HepG2 (cell line): ENCODE results near the gene MOK. TPM values are rescaled to one million over a fixed set of nuclear protein-coding genes. Genes with fewer than 3 reads are reported as not detected.

Experiments used
- AGO1 ChIP-seq: fragments of 200-400 bp; formaldehyde crosslinking; IDR thresholded peaks from 2 replicates; pipeline ENCODE4 v1.6.1; 2017; ENCODE audit warnings: mild to moderate bottlenecking, low read depth, low read length, moderate library complexity; ENCODE audit not compliant: poor library complexity, severe bottlenecking
- ATRX ChIP-seq: sonication (generic); formaldehyde crosslinking; IDR thresholded peaks from 2 replicates; pipeline ENCODE4 v1.4.0; 2020; ENCODE audit warnings: missing genetic modification reagents, borderline replicate concordance
- BRD4 ChIP-seq: sonication (generic); formaldehyde crosslinking; IDR thresholded peaks from 2 replicates; pipeline ENCODE4 v1.4.0; 2020; ENCODE audit warnings: missing genetic modification reagents
- CREBL2 ChIP-seq: sonication (generic); formaldehyde crosslinking; IDR thresholded peaks from 2 replicates; pipeline ENCODE4 v1.8.1; 2023; ENCODE audit warnings: missing genetic modification reagents, mild to moderate bottlenecking, borderline replicate concordance
- DNMT1 ChIP-seq: sonication (generic); formaldehyde crosslinking; IDR thresholded peaks from 2 replicates; pipeline ENCODE4 v1.5.1; 2020; ENCODE audit warnings: mild to moderate bottlenecking, missing genetic modification reagents
- DNMT3B ChIP-seq: conservative IDR thresholded peaks from 2 replicates; pipeline ENCODE4 v1.6.1; 2016; ENCODE audit warnings: missing biosample characterization, control low read depth
- EZH2 ChIP-seq: conservative IDR thresholded peaks from 2 replicates; pipeline ENCODE4 v1.6.1; 2012; ENCODE audit warnings: mild to moderate bottlenecking, low read depth, low read length, moderate library complexity
- FOXO4 ChIP-seq: sonication (generic); formaldehyde crosslinking; conservative IDR thresholded peaks from 2 replicates; pipeline ENCODE4 v1.8.1; 2023; ENCODE audit warnings: missing genetic modification reagents
- JUND ChIP-seq: sonication (generic); formaldehyde crosslinking; IDR thresholded peaks from 2 replicates; pipeline ENCODE4 v1.8.0; 2022; ENCODE audit warnings: mild to moderate bottlenecking, missing genetic modification reagents
- KLF16 ChIP-seq, 2 experiments: sonication (generic) in 1 of 2; formaldehyde crosslinking in 1 of 2; IDR thresholded peaks; 2 replicates each; pipeline versions ENCODE4 v1.6.1 to v1.8.0; 2016 to 2023; ENCODE audit warnings: missing genetic modification reagents in 2 of 2, missing compliant biosample characterization in 1 of 2
- KMT2B ChIP-seq: IDR thresholded peaks from 2 replicates; pipeline ENCODE4 v1.6.1; 2016; ENCODE audit warnings: missing genetic modification reagents, missing compliant biosample characterization
- MTA3 ChIP-seq: sonication (generic); formaldehyde crosslinking; IDR thresholded peaks from 2 replicates; pipeline ENCODE4 v1.4.0; 2020; ENCODE audit warnings: missing genetic modification reagents
- NR2F6 ChIP-seq, 2 experiments: IDR thresholded peaks; 2 replicates each; pipeline ENCODE4 v1.6.1; 2016; ENCODE audit warnings: antibody characterized with exemption in 1 of 2, mild to moderate bottlenecking in 1 of 2
- REPIN1 ChIP-seq: sonication (generic); formaldehyde crosslinking; IDR thresholded peaks from 2 replicates; pipeline ENCODE4 v1.8.0; 2022; ENCODE audit warnings: missing genetic modification reagents, low read depth, mild to moderate bottlenecking, borderline replicate concordance
- RXRA ChIP-seq: sonication (generic); formaldehyde crosslinking; IDR thresholded peaks from 2 replicates; pipeline ENCODE4 v1.5.1; 2020; ENCODE audit warnings: missing genetic modification reagents
- SKI ChIP-seq: fragments of 450-650 bp; IDR thresholded peaks from one replicate; pipeline ENCODE4 v1.6.1; 2018; ENCODE audit warnings: mild to moderate bottlenecking; ENCODE audit not compliant: partially characterized antibody
- SMAD1 ChIP-seq: sonication (generic); formaldehyde crosslinking; IDR thresholded peaks from 2 replicates; pipeline ENCODE4 v1.4.0; 2020; ENCODE audit warnings: missing genetic modification reagents, low read depth, mild to moderate bottlenecking, borderline replicate concordance
- SP1 ChIP-seq, 2 experiments: fragments of 450-650 bp in 1 of 2; sonication (generic) in 1 of 2; formaldehyde crosslinking in 1 of 2; IDR thresholded peaks; 2 replicates each; pipeline versions ENCODE4 v1.4.0 to v1.6.1; 2016 to 2020; ENCODE audit warnings: missing genetic modification reagents in 1 of 2
- YEATS4 ChIP-seq: sonication (generic); formaldehyde crosslinking; IDR thresholded peaks from 2 replicates; pipeline ENCODE4 v1.4.0; 2020; ENCODE audit warnings: missing genetic modification reagents, borderline replicate concordance
- ZFY ChIP-seq: sonication (generic); formaldehyde crosslinking; IDR thresholded peaks from 2 replicates; pipeline ENCODE4 v1.4.0; 2020; ENCODE audit warnings: missing genetic modification reagents
- ZNF256 ChIP-seq: sonication (generic); formaldehyde crosslinking; conservative IDR thresholded peaks from 2 replicates; pipeline ENCODE4 v1.4.0; 2020; ENCODE audit warnings: missing genetic modification reagents
- ZNF3 ChIP-seq: IDR thresholded peaks from 2 replicates; pipeline ENCODE4 v1.7.0; 2017; ENCODE audit warnings: inconsistent platforms
- ZNF30 ChIP-seq: sonication (generic); formaldehyde crosslinking; IDR thresholded peaks from 2 replicates; pipeline ENCODE4 v1.5.0; 2020; ENCODE audit warnings: mild to moderate bottlenecking, missing genetic modification reagents
- ZNF34 ChIP-seq: sonication (generic); formaldehyde crosslinking; IDR thresholded peaks from 2 replicates; pipeline ENCODE4 v1.4.0; 2020; ENCODE audit warnings: mild to moderate bottlenecking, missing genetic modification reagents, borderline replicate concordance
- ZNF605 ChIP-seq: sonication (generic); formaldehyde crosslinking; IDR thresholded peaks from 2 replicates; pipeline ENCODE4 v1.8.0; 2022; ENCODE audit warnings: mild to moderate bottlenecking, missing genetic modification reagents
- ZNF616 ChIP-seq: sonication (generic); formaldehyde crosslinking; IDR thresholded peaks from 2 replicates; pipeline ENCODE4 v1.5.0; 2020; ENCODE audit warnings: low read depth, mild to moderate bottlenecking, missing genetic modification reagents
- ZNF75D ChIP-seq: sonication (generic); formaldehyde crosslinking; IDR thresholded peaks from 2 replicates; pipeline ENCODE4 v1.8.1; 2023; ENCODE audit warnings: missing genetic modification reagents, mild to moderate bottlenecking, borderline replicate concordance
- ZNF883 ChIP-seq: sonication (generic); formaldehyde crosslinking; IDR thresholded peaks from 2 replicates; pipeline ENCODE4 v1.5.1; 2020; ENCODE audit warnings: mild to moderate bottlenecking, missing genetic modification reagents; ENCODE audit errors: not compliant biosample characterization
- polyA plus RNA-seq, 8 experiments: library from polyadenylated mRNA; depleted of rRNA in 3 of 8; stranded (reverse) in 7 of 8; unstranded in 1 of 8; fragments of >200 nt; fragmentation: Illumina TruSeq in 4 of 8; extraction: Trizol in 4 of 8; gene quantifications; 2 replicates each; pipeline versions ENCODE4 v1.2.1 to v1.2.3, GENCODE V29; 2011 to 2016; ENCODE audit warnings: low read depth in 4 of 8, missing spikeins in 1 of 8, mixed read lengths in 1 of 8; ENCODE audit not compliant: insufficient read depth in 1 of 8
- total RNA-seq, 5 experiments: library from RNA; depleted of rRNA; stranded (reverse); fragments of >200 nt; fragmentation: Illumina TruSeq; extraction: Trizol; gene quantifications; 2 replicates each; pipeline ENCODE4 v1.2.3, GENCODE V29; 2016; ENCODE audit warnings: low read depth in 1 of 5
- TF ChIP-seq, protein P1 (sequence below): sonication (generic); formaldehyde crosslinking; IDR thresholded peaks from 2 replicates; pipeline ENCODE4 v1.8.1; 2023; ENCODE audit warnings: missing genetic modification reagents, inconsistent platforms, borderline replicate concordance

MOK gene
- total and polyA plus RNA-seq, 2 of the 13 experiments (the other 11 are each of a cell fraction or from before 2014, with no cell fraction given), result 15.3 to 16.9 TPM

GRCh38 chr14:102320033-102320660 lies 15.2 kb upstream of the MOK start (continued):
- TF ChIP-seq ATRX (CRISPR knock-in tag), result no peak
- TF ChIP-seq MTA3, result no peak
- 0 out of 2 replicates have a peak, but pooled peaks have one; percentile 24 for TF ChIP-seq SMAD1 (CRISPR knock-in tag)
- TF ChIP-seq KLF16 (CRISPR knock-in tag; IDR thresholded peaks at IDR 0.05), result 0 out of 4 replicates have a peak, but pooled peaks of 1 of the 2 experiments have one; percentile 3
- TF ChIP-seq KMT2B (CRISPR knock-in tag), result 0 out of 2 replicates have a peak, but pooled peaks have one; percentile 33
- TF ChIP-seq BRD4, result 0 out of 2 replicates have a peak, but pooled peaks have one; percentile 80
- TF ChIP-seq, protein P1, sequence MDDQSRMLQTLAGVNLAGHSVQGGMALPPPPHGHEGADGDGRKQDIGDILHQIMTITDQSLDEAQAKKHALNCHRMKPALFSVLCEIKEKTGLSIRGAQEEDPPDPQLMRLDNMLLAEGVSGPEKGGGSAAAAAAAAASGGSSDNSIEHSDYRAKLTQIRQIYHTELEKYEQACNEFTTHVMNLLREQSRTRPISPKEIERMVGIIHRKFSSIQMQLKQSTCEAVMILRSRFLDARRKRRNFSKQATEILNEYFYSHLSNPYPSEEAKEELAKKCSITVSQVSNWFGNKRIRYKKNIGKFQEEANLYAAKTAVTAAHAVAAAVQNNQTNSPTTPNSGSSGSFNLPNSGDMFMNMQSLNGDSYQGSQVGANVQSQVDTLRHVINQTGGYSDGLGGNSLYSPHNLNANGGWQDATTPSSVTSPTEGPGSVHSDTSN, result 0 out of 2 replicates have a peak, but pooled peaks have one; percentile 45
- TF ChIP-seq RXRA (CRISPR knock-in tag), result no peak
- TF ChIP-seq EZH2, result no peak
- TF ChIP-seq FOXO4, result no peak
- peak; percentile 43; the same call in 1 of the 2 replicates for TF ChIP-seq YEATS4 (CRISPR knock-in tag)
- TF ChIP-seq ZNF34 (CRISPR knock-in tag), result 0 out of 2 replicates have a peak, but pooled peaks have one; percentile 14
- no peak for TF ChIP-seq SKI
- TF ChIP-seq SP1 (IDR thresholded peaks at IDR 0.05), result no peak
- TF ChIP-seq SP1 (CRISPR knock-in tag; IDR thresholded peaks at IDR 0.05), result 0 out of 2 replicates have a peak, but pooled peaks have one; percentile 7
- peak; percentile 71 for TF ChIP-seq ZFY (CRISPR knock-in tag)
- peak; percentile 18 for TF ChIP-seq ZNF883 (CRISPR knock-in tag)
- no peak for TF ChIP-seq ZNF30
- TF ChIP-seq DNMT1 (CRISPR knock-in tag), result no peak
- TF ChIP-seq DNMT3B (CRISPR knock-in tag), result no peak
- TF ChIP-seq AGO1, result no peak
- no peak for TF ChIP-seq CREBL2 (CRISPR knock-in tag)
- no peak for TF ChIP-seq NR2F6 (IDR thresholded peaks at IDR 0.05)
- TF ChIP-seq NR2F6 (CRISPR knock-in tag; IDR thresholded peaks at IDR 0.05), result 0 out of 2 replicates have a peak, but pooled peaks have one; percentile 5
- TF ChIP-seq JUND (CRISPR knock-in tag), result no peak
- no peak for TF ChIP-seq REPIN1 (CRISPR knock-in tag)
- no peak for TF ChIP-seq ZNF605 (CRISPR knock-in tag)
- no peak for TF ChIP-seq ZNF616 (CRISPR knock-in tag)
- no peak for TF ChIP-seq ZNF3 (CRISPR knock-in tag)
- TF ChIP-seq ZNF256 (CRISPR knock-in tag), result no peak
- 0 out of 2 replicates have a peak, but pooled peaks have one; percentile 24 for TF ChIP-seq ZNF75D (CRISPR knock-in tag)
